Measurements from ENCODE around the gene TNS1. TPM values are rescaled to one million over a fixed set of nuclear protein-coding genes. Genes with fewer than 3 reads are reported as not detected.
"Not testable (repeated sequence)": the region's sequence is repeated elsewhere in the genome, so short reads cannot be mapped to it uniquely, and the experiment has no call there.

TNS1 gene
- total RNA-seq, 2 donors from 2014 or later, result 168 to 174 TPM

DNA sequence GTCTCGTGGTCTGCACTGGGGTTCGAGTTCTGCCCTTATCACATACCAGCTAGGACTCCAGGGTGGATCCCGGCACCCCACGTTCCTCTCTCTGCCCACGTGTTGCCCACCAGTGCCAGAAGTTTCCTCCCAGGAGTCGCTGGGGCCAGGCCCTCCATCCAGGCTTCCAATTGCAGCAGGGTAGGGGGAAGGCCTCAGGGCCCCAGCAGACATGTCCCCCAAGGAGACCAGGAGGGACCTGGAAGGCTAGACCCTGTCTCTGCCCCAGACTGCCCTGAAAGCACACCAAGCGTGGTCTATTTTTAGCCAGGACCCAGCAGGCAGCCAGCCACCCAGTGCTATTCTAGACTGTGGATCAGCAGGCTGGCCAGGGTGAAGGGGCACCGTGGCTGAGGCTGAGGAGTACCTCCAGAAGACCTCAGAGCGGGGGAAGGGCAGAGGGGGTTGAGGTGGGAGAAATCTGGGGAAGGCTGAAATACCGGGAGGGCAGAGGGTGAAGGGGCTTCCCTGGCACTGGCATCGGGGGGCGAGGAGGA is 18.8 kb upstream of the TNS1 start:
- Histone ChIP-seq H3K27ac (no peak overlapping the region), H3K9me3 (no peaks in the 10 kb centered on the region), H3K4me1 (peaks cover 33% of the 10 kb centered on the region), H3K36me3 (replicated peaks in 1 of 2; ENCODE audit: insufficient read depth in 1 of 2, low read depth in 2 of 2) (no peaks in the 10 kb centered on the region), H3K4me3 (no peak overlapping the region), H3K27me3 (no peaks in the 10 kb centered on the region)
- no peak for ATAC-seq
- intact Hi-C loops (cut with DNase I), result no loop called here
- TF ChIP-seq POLR2A (IDR thresholded peaks at IDR 0.05) (no peak), CTCF (IDR thresholded peaks at IDR 0.05) (no peak)
- DNase-seq, result peak in 3 of 4 donors; percentile 2 to 13 (median 10)
- WGBS, 2 donors, result 70 to 85% methylated on average over 9 to 12 of the region's 12 CpGs

DNA sequence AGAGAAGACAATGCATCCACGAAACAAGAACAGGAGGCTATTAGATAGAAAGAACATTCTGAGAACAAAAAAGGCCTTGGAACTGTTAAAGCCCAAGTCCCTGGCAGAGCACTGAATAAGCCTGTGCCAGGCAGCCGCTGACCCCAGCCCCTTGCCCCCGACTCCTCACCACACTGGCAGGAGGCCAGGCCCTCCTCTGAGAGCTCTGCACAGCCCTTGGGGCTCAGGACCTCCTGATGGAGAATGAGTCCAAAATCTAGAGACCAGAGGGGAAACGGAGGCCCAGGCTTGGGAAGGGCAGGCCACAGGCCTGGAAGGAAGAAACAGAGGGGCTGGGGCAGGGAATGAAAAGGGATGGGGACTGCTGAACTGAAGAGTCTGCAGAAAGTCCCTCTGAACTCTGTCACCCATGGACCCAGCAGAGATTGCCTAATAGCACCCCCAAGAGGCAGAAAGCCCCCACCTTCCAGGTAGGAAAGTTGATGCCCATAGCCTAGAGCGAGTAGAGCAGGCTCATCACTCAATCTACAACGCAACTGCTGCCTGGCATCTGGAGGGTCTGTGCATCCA is 18.3 kb upstream of the TNS1 start:
- H3K27ac ChIP-seq, result no peak overlapping the region
- H3K9me3 ChIP-seq, result no peaks in the 10 kb centered on the region
- DNase-seq (peak in 2 of 4 donors; percentile 7 to 10), ATAC-seq (no peak)
- 85 to 86% methylated on average over 4 to 6 of the region's 6 CpGs for WGBS, 2 donors
- no peak overlapping the region for H3K4me3 ChIP-seq
- intact Hi-C loops (cut with DNase I), result no loop called here
- no peaks in the 10 kb centered on the region for H3K36me3 ChIP-seq (replicated peaks in 1 of 2; ENCODE audit: insufficient read depth in 1 of 2, low read depth in 2 of 2)
- H3K4me1 ChIP-seq, result peaks cover 33% of the 10 kb centered on the region
- TF ChIP-seq POLR2A (IDR thresholded peaks at IDR 0.05) (no peak), CTCF (IDR thresholded peaks at IDR 0.05) (no peak)
- no peaks in the 10 kb centered on the region for H3K27me3 ChIP-seq

DNA sequence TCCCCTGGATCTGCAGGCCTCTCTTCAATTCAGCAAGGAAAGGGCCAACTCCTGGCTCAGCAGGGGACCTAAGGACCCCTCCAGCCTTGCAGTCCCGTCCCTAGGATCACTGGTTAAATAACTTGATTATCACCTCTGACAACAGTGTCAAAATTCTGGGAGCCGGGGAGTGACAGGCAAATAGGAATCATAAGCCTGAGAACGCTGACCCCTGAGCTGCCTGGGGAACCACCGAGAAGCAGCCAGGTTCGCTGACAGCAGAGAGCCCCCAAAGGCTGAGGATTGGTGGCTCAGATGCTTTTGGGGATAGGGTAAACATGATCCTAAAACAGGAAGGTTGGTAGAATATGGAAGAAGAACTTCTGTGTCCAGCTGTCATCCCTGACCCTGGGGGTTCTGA is 17.5 kb upstream of the TNS1 start:
- DNase-seq (peak in 1 of 4 donors; percentile 11), ATAC-seq (no peak)
- TF ChIP-seq CTCF (IDR thresholded peaks at IDR 0.05), result no peak
- no peak for TF ChIP-seq POLR2A (IDR thresholded peaks at IDR 0.05)
- Histone ChIP-seq H3K27ac (no peak overlapping the region), H3K27me3 (no peaks in the 10 kb centered on the region), H3K9me3 (no peaks in the 10 kb centered on the region), H3K4me3 (no peak overlapping the region), H3K4me1 (peaks cover 33% of the 10 kb centered on the region), H3K36me3 (replicated peaks in 1 of 2; ENCODE audit: insufficient read depth in 1 of 2, low read depth in 2 of 2) (no peaks in the 10 kb centered on the region)
- 90 to 93% methylated on average over 5 of the region's 5 CpGs for WGBS, 2 donors
- intact Hi-C loops (cut with DNase I), result no loop called here

DNA sequence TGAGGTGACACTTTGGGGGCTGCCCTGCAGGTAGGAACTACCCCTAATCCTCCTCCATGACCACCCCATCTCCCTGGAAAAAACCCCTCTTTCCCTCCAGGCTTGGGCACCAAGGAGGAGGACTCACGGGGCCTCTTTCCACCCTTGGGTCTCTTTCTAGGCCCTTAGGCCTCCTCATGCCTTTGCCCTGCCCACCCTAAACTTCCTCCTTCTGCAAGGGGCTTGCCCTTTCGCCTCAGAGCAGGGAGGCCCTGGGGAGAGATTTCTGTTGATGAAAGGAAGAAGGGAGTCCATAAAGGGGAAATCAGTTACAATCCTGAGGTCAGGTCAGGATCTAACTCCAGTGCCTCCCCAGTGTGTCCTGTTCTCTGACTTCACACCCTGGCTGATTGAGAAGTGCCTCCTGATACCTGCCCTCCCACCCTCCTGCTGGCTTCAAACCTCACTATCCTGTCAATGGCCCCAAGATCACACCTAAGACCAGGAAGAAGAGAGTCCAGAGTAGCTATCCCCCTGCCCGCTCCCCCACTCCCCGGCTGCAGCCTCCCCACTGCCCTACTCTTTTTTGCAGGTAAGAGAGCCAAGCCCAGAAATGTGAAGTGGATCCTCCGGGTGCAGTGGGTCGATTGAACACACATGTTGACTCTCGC is 16.7 kb upstream of the TNS1 start:
- Histone ChIP-seq H3K27ac (no peak overlapping the region), H3K27me3 (no peaks in the 10 kb centered on the region), H3K4me3 (no peak overlapping the region), H3K36me3 (replicated peaks in 1 of 2; ENCODE audit: insufficient read depth in 1 of 2, low read depth in 2 of 2) (no peaks in the 10 kb centered on the region), H3K4me1 (peaks cover 33% of the 10 kb centered on the region), H3K9me3 (no peaks in the 10 kb centered on the region)
- ATAC-seq (no peak), DNase-seq (no peak)
- WGBS, 2 donors, result 83 to 90% methylated on average over 7 of the region's 7 CpGs
- TF ChIP-seq POLR2A (IDR thresholded peaks at IDR 0.05) (no peak), CTCF (IDR thresholded peaks at IDR 0.05) (no peak)
- intact Hi-C loops (cut with DNase I), result no loop called here

DNA sequence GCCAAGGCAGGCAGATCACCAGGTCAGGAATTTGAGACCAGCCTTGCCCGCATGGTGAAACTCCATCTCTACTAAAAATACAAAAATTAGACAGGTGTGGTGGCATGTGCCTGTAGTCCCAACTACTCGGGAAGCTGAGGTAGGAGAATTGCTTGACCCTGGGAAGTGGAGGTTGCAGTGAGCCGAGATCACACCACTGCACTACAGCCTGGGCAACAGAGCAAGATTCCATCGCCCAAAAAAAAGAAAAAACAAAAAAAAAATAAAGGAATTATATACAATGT is 16.0 kb upstream of the TNS1 start:
- ATAC-seq; H3K4me3 ChIP-seq; intact Hi-C loops (cut with DNase I); H3K36me3 ChIP-seq (replicated peaks in 1 of 2; ENCODE audit: insufficient read depth in 1 of 2, low read depth in 2 of 2); H3K27me3 ChIP-seq; H3K9me3 ChIP-seq; DNase-seq: not testable (repeated sequence)
- 80 to 88% methylated on average over 4 of the region's 4 CpGs for WGBS, 2 donors
- peak overlapping the region in 1 of 4 donors; percentile 82 for H3K27ac ChIP-seq
- H3K4me1 ChIP-seq, result peaks cover 33% of the 10 kb centered on the region
